ENCODE results near the gene NEXN.

GRCh38 chr1:77876884-77877283, 11.5 kb upstream of the NEXN start:
- TF ChIP-seq PREB (CRISPR knock-in tag; IDR thresholded peaks at IDR 0.05; ENCODE audit: borderline replicate concordance) = no peak
- no peak for TF ChIP-seq CTCF (IDR thresholded peaks at IDR 0.05)
- TF ChIP-seq HMGXB4 (CRISPR knock-in tag; IDR thresholded peaks at IDR 0.05) = no peak
- TF ChIP-seq ZNF232 (CRISPR knock-in tag; IDR thresholded peaks at IDR 0.05) = no peak
- TF ChIP-seq FOXK1 (CRISPR knock-in tag; IDR thresholded peaks at IDR 0.05) = no peak
- no peak for TF ChIP-seq JUN (CRISPR knock-in tag; IDR thresholded peaks at IDR 0.05)
- TF ChIP-seq USF2 (CRISPR knock-in tag; IDR thresholded peaks at IDR 0.05) = no peak
- TF ChIP-seq CREB1 (CRISPR knock-in tag; IDR thresholded peaks at IDR 0.05) = no peak
- TF ChIP-seq ELF4 (CRISPR knock-in tag; IDR thresholded peaks at IDR 0.05; ENCODE audit: low read depth) = no peak
- TF ChIP-seq MAX (CRISPR knock-in tag; IDR thresholded peaks at IDR 0.05) = no peak
- no peak for TF ChIP-seq ZNF423 (CRISPR knock-in tag; IDR thresholded peaks at IDR 0.05)
- TF ChIP-seq ATF6 (CRISPR knock-in tag; IDR thresholded peaks at IDR 0.05) = no peak
- TF ChIP-seq USF1 (CRISPR knock-in tag; IDR thresholded peaks at IDR 0.05) = no peak
